ENCODE data around the gene GOLM1. TPM values are rescaled to one million over a fixed set of nuclear protein-coding genes. Genes with fewer than 3 reads are reported as not detected.

GOLM1 gene
- total and polyA plus RNA-seq, 7 donors, result 9.2 to 187 (median 14.3) TPM

GRCh38 chr9:86135371-86135770, 36.0 kb upstream of the GOLM1 start:
- Histone ChIP-seq H3K9me3 (no peaks in the 10 kb centered on the region), H3K27ac (no peak overlapping the region), H3K27me3 (no peaks in the 10 kb centered on the region), H3K4me3 (no peak overlapping the region), H3K36me3 (no peaks in the 10 kb centered on the region), H3K4me1 (no peaks in the 10 kb centered on the region)
- 71 to 79% methylated on average over 5 of the region's 5 CpGs for WGBS, 2 donors
- TF ChIP-seq POLR2AphosphoS5 (IDR thresholded peaks at IDR 0.05) (no peak), POLR2A (IDR thresholded peaks at IDR 0.05) (no peak), EP300 (IDR thresholded peaks at IDR 0.05) (no peak)
- TF ChIP-seq, protein P1, sequence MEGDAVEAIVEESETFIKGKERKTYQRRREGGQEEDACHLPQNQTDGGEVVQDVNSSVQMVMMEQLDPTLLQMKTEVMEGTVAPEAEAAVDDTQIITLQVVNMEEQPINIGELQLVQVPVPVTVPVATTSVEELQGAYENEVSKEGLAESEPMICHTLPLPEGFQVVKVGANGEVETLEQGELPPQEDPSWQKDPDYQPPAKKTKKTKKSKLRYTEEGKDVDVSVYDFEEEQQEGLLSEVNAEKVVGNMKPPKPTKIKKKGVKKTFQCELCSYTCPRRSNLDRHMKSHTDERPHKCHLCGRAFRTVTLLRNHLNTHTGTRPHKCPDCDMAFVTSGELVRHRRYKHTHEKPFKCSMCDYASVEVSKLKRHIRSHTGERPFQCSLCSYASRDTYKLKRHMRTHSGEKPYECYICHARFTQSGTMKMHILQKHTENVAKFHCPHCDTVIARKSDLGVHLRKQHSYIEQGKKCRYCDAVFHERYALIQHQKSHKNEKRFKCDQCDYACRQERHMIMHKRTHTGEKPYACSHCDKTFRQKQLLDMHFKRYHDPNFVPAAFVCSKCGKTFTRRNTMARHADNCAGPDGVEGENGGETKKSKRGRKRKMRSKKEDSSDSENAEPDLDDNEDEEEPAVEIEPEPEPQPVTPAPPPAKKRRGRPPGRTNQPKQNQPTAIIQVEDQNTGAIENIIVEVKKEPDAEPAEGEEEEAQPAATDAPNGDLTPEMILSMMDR (IDR thresholded peaks at IDR 0.05), result no peak
- no peak for DNase-seq
- intact Hi-C loops (cut with DNase I), result no loop called here

GRCh38 chr9:86134361-86134760, 35.0 kb upstream of the GOLM1 start:
- H3K27me3 ChIP-seq, result no peaks in the 10 kb centered on the region
- TF ChIP-seq, protein P1 (IDR thresholded peaks at IDR 0.05), result no peak
- no peak for TF ChIP-seq POLR2A (IDR thresholded peaks at IDR 0.05)
- TF ChIP-seq POLR2AphosphoS5 (IDR thresholded peaks at IDR 0.05), result no peak
- no peak for TF ChIP-seq EP300 (IDR thresholded peaks at IDR 0.05)
- H3K9me3 ChIP-seq, result no peaks in the 10 kb centered on the region
- H3K4me1 ChIP-seq, result no peaks in the 10 kb centered on the region
- intact Hi-C loops (cut with DNase I), result no loop called here
- no peak overlapping the region for H3K27ac ChIP-seq
- 87 to 91% methylated on average over 4 of the region's 4 CpGs for WGBS, 2 donors
- H3K36me3 ChIP-seq, result no peaks in the 10 kb centered on the region
- DNase-seq, result no peak
- H3K4me3 ChIP-seq, result no peak overlapping the region

GRCh38 chr9:86128235-86128822, 29.0 kb upstream of the GOLM1 start:
- WGBS, 2 donors, result 46 to 80% methylated on average over 4 of the region's 4 CpGs

DNA sequence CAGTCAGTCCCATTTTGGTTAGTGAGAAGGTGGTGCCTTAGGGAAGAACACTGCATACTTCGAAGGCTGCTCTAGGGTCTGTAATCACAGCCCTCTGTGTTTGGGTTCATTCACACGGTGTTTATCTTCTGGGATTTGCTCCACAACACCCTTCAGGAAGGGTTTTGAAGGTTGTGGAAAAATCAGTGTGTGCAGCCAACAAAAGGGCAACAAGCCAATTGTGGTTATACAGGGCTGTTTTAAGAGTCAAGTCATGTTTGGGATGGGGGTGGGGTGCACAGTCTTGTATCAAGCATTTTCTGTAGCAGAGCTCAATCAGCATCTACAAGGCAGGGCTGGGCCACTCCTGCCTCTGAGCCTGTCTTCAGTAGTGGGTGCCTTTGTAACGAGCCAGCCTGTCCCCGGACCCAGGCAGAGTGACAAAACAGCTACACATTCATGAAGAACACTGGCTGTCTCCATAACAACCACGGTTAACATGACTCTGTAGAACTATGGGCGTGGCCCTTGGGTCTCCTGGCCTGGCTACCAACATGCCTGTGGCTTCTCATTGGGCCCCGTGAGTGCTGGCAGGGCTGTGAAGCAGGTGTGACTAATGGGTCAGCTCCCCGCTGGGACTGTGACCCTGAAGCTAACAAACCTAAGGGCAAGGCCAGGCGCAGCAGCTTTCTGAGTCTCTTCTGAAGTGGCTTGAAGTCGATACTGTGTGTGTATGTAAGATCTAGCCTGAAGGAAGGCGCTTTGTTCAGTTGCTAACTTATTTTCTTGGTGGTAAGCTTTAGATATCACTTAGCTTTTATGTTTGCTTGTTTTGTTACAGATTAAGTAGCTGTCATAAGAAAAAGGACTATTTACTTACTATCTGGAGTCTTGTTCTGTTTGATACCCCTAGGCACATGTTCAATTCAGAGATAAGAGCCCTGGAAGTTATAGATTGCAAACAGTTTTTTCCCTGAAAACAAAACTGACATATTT, 27.9 kb upstream of the GOLM1 start:
- Histone ChIP-seq H3K27ac (no peak overlapping the region), H3K36me3 (no peaks in the 10 kb centered on the region), H3K4me1 (peaks cover 0 to 15% (median 8%) of the 10 kb centered on the region in 4 donors), H3K27me3 (no peaks in the 10 kb centered on the region), H3K9me3 (no peaks in the 10 kb centered on the region), H3K4me3 (no peak overlapping the region)
- TF ChIP-seq POLR2A (IDR thresholded peaks at IDR 0.05), result no peak
- TF ChIP-seq POLR2AphosphoS5 (IDR thresholded peaks at IDR 0.05), result no peak
- TF ChIP-seq EP300 (IDR thresholded peaks at IDR 0.05), result no peak
- TF ChIP-seq, protein P1 (IDR thresholded peaks at IDR 0.05), result no peak
- intact Hi-C loops (cut with DNase I), result no loop called here
- no peak for DNase-seq
- WGBS, 2 donors, result 13 to 48% methylated on average over 11 of the region's 11 CpGs

More at GRCh38 chr9:86128235-86128822, 29.0 kb upstream of the GOLM1 start:
- H3K36me3 ChIP-seq, result no peaks in the 10 kb centered on the region
- H3K4me1 ChIP-seq, result peaks cover 0 to 15% (median 8%) of the 10 kb centered on the region in 4 donors
- no peak for DNase-seq
- intact Hi-C loops (cut with DNase I), result no loop called here
- no peak overlapping the region for H3K27ac ChIP-seq
- no peaks in the 10 kb centered on the region for H3K27me3 ChIP-seq
- TF ChIP-seq POLR2AphosphoS5 (IDR thresholded peaks at IDR 0.05) (no peak), POLR2A (IDR thresholded peaks at IDR 0.05) (no peak), EP300 (IDR thresholded peaks at IDR 0.05) (no peak)
- TF ChIP-seq, protein P1 (IDR thresholded peaks at IDR 0.05), result no peak
- no peak overlapping the region for H3K4me3 ChIP-seq
- no peaks in the 10 kb centered on the region for H3K9me3 ChIP-seq

Data from sigmoid colon (tissue), 7 donors.